Measurements from ENCODE around the gene MRGPRD.
A peak's percentile ranks its signal among the peaks of the same experiment; 100 is the strongest.

Gene MRGPRD, protein sequence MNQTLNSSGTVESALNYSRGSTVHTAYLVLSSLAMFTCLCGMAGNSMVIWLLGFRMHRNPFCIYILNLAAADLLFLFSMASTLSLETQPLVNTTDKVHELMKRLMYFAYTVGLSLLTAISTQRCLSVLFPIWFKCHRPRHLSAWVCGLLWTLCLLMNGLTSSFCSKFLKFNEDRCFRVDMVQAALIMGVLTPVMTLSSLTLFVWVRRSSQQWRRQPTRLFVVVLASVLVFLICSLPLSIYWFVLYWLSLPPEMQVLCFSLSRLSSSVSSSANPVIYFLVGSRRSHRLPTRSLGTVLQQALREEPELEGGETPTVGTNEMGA

DNA sequence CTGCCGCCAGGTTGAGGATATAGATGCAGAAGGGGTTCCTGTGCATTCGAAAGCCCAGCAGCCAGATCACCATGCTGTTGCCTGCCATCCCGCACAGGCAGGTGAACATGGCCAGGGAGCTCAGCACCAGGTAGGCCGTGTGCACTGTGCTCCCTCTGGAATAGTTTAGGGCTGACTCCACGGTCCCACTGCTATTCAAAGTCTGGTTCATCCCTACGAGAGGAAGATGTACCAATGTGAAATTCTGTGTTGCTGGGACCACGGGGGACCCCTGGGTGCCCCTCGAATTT lies at the start of gene MRGPRD:
MRGPRD (minus strand) TSS at position 211 of the 290 bp plus-strand sequence; CDS start at position 211, 0 bp downstream.
- Mint-ChIP-seq H3K27me3 (peaks cover 9% of the 10 kb centered on the region), H3K9me3 (peaks cover 2% of the 10 kb centered on the region), H3K27ac (no peak within 1 kb of the TSS), H3K36me3 (ENCODE audit: low read depth) (no peaks in the 10 kb centered on the region), H3K4me3 (no peak within 1 kb of the TSS), H3K4me1 (ENCODE audit: low read depth) (no peaks in the 10 kb centered on the region)
- no peak for DNase-seq

DNA sequence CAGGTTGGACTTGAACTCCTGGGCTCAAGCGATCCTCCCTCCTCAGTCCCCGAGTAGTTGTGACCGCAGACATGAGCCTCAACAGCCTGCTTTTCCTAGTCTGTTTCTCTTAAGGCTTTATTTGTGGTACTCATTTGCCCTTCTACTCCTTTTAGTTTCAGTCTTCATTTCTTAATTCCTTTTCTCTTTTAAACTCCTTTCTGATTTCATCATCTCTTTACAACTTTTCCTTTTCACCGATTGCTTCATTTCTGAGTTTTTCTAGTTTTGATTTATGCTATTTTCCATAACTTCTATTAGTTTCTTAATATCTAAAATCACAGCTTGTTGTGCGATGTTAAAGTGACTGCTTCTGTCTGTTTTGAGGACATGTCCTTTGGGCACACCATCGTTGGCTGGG lies 49.5 kb upstream of the MRGPRD start:
- Mint-ChIP-seq H3K4me1 (ENCODE audit: low read depth) (no peaks in the 10 kb centered on the region), H3K27ac (peak overlapping the region; percentile 44), H3K4me3 (no peak overlapping the region), H3K36me3 (ENCODE audit: low read depth) (no peaks in the 10 kb centered on the region), H3K27me3 (peaks cover 9% of the 10 kb centered on the region), H3K9me3 (no peaks in the 10 kb centered on the region)
- DNase-seq = no peak

DNA sequence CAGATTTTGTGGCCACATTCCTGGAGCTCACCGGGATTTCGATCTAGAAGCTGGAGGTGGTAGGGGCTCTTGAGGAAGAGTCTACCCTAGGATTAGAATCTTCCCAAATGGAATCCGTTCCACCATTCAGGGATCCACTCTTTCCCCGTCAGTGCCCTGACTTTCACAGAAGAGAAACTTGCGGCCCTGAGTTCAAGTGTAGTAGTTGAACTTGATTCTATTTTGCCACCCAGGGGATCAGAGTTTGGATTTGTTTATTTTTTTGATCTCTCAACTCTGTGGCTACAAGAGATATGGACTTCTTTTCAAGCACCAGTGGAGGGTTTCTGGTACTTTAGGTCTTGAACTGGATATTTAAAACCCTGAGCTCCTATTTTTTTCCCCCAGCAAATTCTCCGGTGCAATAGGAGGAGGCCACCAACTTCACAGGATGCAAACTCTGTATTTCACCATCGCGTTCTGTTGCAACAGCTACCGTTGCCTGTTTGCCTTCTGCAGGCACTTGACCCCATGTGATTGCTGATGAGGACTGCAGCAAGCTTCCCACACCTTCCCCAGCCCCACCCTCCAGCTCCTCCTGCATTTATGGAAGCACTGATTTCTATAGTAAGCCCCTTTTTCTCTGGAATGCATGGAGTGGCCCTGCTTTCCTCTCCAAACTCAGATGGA lies 47.1 kb upstream of the MRGPRD start:
- H3K36me3 Mint-ChIP-seq (ENCODE audit: low read depth) = no peaks in the 10 kb centered on the region
- no peak for DNase-seq
- H3K9me3 Mint-ChIP-seq = no peaks in the 10 kb centered on the region
- H3K27ac Mint-ChIP-seq = no peak overlapping the region
- no peak overlapping the region for H3K4me3 Mint-ChIP-seq
- no peaks in the 10 kb centered on the region for H3K4me1 Mint-ChIP-seq (ENCODE audit: low read depth)
- peaks cover under 1% of the 10 kb centered on the region for H3K27me3 Mint-ChIP-seq

DNA sequence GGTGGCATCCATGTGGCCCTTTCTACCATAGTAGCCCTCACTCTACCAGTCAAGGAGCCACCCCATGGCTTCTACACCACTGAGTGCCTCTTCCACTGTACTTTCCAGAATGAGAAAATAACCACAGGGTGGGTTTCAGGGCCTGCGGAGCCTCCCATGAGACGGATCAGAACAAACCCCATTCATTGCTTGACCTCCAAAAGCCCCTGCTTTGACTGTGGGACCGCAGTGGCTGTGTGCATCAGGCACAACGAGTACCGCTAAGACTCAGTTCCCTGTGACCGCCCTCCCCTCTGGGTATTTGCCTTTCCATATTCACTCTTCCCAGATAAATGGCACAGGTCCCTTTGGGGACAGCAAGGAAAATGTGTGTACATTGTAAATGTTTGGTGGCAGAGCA lies 43.7 kb upstream of the MRGPRD start:
- Mint-ChIP-seq H3K27ac (no peak overlapping the region), H3K36me3 (ENCODE audit: low read depth) (no peaks in the 10 kb centered on the region), H3K9me3 (no peaks in the 10 kb centered on the region), H3K4me3 (no peak overlapping the region), H3K27me3 (no peaks in the 10 kb centered on the region), H3K4me1 (ENCODE audit: low read depth) (no peaks in the 10 kb centered on the region)
- DNase-seq = no peak

DNA sequence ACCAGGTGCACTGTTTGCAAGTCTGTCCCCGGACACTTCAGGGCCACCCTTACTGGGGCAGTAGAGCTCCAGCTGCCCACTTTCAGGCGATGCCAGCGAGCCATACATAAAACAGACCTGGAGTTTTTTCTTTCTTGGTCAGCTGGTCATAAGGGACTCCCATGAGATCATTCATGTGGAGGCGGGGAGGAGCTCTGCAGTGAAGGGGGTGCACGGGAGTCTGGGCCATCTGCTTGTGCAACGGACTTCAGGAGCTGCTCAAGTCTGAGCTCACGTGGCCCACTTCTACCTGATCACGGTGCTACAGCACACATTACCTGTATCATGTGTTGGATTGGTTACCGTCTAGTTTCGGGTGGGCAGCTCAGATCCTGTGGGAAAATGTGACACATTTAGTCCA lies 41.5 kb upstream of the MRGPRD start:
- no peak for DNase-seq
- Mint-ChIP-seq H3K36me3 (ENCODE audit: low read depth) (no peaks in the 10 kb centered on the region), H3K4me3 (no peak overlapping the region), H3K9me3 (no peaks in the 10 kb centered on the region), H3K27me3 (no peaks in the 10 kb centered on the region), H3K4me1 (ENCODE audit: low read depth) (no peaks in the 10 kb centered on the region), H3K27ac (no peak overlapping the region)

DNA sequence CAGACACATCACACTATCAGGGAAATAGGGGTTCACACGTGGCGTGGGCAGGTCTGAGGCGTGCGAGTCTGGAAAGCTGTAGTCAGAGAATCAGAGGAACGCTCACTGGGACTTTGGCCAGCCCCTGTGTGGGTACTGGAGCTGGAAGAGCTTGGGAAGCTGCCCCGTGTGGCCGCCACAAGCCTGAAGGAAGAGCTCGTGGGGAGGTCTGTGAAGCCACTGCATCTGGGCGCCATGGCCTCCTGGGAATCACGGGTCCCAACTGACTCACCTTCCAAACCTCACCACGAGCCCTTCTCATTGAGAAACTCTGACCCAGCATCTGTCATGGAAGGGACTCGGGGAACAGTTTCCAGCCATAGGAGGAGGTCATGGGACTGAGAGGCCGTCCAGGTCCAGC lies 38.1 kb upstream of the MRGPRD start:
- H3K9me3 Mint-ChIP-seq = no peaks in the 10 kb centered on the region

DNA sequence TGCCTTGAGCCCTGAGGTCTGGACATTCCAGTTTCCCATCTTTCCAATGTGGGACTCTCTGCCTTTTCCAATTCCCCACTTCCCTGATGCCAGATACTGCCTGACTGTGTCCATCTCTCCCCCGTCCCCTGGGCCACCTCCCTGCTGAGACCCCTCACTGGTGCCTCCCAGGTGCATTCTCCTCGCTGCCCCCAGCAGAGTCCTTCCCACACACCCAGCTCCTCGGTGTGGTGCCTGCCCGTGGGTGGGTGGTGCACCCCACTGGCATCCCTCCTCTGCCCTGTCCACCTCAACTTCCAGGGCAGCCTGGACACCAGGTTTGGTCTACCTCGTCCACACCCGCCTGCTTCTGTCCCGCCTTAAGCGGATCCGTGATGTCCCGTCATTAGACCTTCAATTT lies 37.2 kb upstream of the MRGPRD start:
- H3K27me3 Mint-ChIP-seq = peaks cover 21% of the 10 kb centered on the region
- H3K4me3 Mint-ChIP-seq = no peak overlapping the region
- H3K36me3 Mint-ChIP-seq (ENCODE audit: low read depth) = no peaks in the 10 kb centered on the region
- no peak overlapping the region for H3K27ac Mint-ChIP-seq
- no peak for DNase-seq
- no peaks in the 10 kb centered on the region for H3K9me3 Mint-ChIP-seq
- no peaks in the 10 kb centered on the region for H3K4me1 Mint-ChIP-seq (ENCODE audit: low read depth)

More for the DNA sequence above, 38.1 kb upstream of the MRGPRD start:
- Mint-ChIP-seq H3K4me3 (no peak overlapping the region), H3K27ac (no peak overlapping the region), H3K27me3 (peaks cover 14% of the 10 kb centered on the region), H3K4me1 (ENCODE audit: low read depth) (no peaks in the 10 kb centered on the region), H3K36me3 (ENCODE audit: low read depth) (no peaks in the 10 kb centered on the region)
- no peak for DNase-seq

DNA sequence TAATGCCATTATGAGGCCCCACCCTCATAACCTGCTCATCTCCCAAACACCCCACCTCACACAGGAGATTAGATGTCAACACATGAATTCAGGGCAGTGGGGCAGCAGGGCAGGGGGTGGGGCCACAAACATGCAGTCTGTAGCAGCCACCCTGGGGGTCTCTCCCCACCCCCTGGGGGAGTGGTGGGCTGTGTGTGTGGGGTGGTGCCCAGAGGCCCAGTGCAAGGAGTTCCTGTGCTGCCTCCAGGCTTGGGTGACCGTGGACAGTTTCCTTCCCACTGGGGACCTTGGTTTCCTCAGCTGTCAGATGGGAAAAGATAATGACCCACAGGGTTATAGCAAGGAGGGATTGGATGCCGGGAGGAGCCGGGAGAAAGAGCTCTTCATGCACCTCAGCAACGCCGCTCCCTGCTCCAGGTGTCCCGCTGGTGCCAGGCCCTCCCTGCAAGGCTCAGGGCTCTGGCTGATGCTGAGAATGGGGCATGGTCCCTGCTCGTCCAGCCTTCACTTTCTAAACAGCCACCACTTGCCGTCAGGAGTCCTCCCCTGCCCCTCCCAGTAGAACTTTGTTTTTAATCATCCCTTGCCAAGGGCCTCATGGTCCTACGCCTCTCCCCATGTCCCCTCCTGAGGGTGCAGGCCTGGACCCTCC lies 34.2 kb upstream of the MRGPRD start:
- H3K4me1 Mint-ChIP-seq (ENCODE audit: low read depth) = peaks cover 2% of the 10 kb centered on the region
- H3K4me3 Mint-ChIP-seq = no peak overlapping the region
- no peak overlapping the region for H3K27ac Mint-ChIP-seq
- H3K9me3 Mint-ChIP-seq = no peaks in the 10 kb centered on the region
- no peak for DNase-seq
- H3K36me3 Mint-ChIP-seq (ENCODE audit: low read depth) = no peaks in the 10 kb centered on the region
- peaks cover 45% of the 10 kb centered on the region for H3K27me3 Mint-ChIP-seq

DNA sequence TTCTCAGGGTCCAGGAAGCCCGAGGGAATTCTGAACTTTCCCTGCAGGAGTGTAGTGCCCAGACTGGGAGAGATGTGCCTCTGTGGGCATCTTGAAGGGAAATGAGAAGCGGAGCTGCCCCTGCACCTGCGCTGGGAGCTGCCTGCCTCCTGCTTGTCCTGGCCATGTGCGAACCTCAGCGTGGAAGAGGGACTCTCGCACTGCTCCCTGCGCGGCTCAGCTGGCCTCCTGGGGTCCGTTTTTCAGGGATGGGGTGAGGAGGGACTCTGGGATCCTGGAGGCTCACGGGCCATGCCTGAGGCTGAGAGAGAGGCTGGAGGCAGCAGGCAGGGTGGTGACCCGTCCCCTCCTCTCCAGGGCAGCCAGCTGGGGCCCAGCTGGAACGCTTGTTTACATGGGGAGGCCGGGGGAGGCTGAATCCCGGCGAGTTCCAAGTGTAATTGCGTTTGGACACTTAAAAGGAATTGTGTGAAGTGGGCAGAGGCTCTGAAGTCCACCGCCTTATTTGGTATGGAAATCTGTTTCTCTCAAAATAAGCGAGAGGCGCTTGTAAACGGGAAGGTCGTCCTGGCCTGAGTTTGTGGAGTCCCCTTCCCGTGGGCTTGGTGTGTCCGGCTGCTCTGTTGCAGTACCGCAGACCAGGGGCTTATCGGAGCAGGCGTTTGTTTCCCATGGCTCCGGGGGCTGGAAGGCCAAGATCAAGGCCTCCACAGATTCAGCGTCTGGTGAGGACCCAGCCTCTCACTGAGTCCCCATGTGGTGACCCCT lies 33.5 kb upstream of the MRGPRD start:
- no peak overlapping the region for H3K27ac Mint-ChIP-seq
- no peak overlapping the region for H3K4me3 Mint-ChIP-seq
- DNase-seq = no peak
- no peaks in the 10 kb centered on the region for H3K36me3 Mint-ChIP-seq (ENCODE audit: low read depth)
- peaks cover 51% of the 10 kb centered on the region for H3K27me3 Mint-ChIP-seq
- no peaks in the 10 kb centered on the region for H3K9me3 Mint-ChIP-seq
- H3K4me1 Mint-ChIP-seq (ENCODE audit: low read depth) = peaks cover 2% of the 10 kb centered on the region

DNA sequence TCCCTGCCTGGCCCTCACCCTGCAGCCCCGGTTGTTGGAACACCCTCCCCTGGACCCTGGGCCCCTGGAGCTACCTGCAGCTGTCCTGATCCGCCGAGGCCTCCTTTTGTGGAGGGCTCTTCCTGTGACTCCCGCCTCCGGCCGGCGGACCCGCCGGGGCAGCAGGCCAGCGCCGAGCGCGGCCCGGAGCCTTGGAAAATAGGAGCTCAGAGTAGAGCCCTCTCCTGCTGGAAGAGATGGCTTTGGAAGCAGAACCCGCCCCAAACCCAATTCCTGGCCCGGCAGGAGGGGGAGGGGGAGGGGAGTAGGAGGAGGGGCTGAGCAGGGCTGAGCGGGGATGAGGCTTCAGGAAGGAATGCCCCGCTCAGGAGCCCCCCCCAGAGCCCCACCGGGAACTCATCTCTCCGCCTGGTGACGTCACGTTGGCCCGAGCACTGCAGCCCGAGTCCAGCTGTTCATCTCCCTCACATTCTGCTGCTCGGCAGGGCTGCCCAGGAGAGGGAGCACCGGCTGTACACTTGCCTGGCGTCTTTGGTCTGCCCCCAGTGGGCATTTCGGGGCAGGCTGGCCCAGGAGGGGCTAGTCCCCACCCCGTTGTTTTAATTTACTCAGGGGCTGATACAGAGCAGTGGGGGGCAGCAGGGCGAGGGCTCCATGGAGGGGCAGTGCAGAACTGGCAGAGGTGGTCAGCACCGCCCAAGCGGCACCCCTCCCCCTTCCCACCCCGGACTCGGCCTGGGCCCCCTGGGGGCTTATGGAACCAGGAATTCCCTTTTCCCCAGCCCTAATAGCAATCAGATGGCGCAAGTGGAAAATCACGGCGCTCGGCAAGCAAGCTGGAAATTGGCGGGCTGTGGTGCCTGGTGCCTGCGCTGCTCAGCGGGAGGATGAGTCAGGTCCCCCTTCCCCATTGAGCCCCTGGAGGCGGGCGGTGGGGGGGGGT lies 32.5 kb upstream of the MRGPRD start, which contains the start of gene MRGPRF:
MRGPRF (minus strand) TSS at position 238 of the 943 bp plus-strand sequence. CDS start 3,345 bp downstream, outside the sequence.
- Mint-ChIP-seq H3K27me3 (peaks cover 55% of the 10 kb centered on the region), H3K27ac (no peak within 1 kb of the TSS), H3K36me3 (ENCODE audit: low read depth) (no peaks in the 10 kb centered on the region), H3K9me3 (no peaks in the 10 kb centered on the region), H3K4me1 (ENCODE audit: low read depth) (peaks cover 2% of the 10 kb centered on the region), H3K4me3 (no peak within 1 kb of the TSS)
- no peak for DNase-seq

DNA sequence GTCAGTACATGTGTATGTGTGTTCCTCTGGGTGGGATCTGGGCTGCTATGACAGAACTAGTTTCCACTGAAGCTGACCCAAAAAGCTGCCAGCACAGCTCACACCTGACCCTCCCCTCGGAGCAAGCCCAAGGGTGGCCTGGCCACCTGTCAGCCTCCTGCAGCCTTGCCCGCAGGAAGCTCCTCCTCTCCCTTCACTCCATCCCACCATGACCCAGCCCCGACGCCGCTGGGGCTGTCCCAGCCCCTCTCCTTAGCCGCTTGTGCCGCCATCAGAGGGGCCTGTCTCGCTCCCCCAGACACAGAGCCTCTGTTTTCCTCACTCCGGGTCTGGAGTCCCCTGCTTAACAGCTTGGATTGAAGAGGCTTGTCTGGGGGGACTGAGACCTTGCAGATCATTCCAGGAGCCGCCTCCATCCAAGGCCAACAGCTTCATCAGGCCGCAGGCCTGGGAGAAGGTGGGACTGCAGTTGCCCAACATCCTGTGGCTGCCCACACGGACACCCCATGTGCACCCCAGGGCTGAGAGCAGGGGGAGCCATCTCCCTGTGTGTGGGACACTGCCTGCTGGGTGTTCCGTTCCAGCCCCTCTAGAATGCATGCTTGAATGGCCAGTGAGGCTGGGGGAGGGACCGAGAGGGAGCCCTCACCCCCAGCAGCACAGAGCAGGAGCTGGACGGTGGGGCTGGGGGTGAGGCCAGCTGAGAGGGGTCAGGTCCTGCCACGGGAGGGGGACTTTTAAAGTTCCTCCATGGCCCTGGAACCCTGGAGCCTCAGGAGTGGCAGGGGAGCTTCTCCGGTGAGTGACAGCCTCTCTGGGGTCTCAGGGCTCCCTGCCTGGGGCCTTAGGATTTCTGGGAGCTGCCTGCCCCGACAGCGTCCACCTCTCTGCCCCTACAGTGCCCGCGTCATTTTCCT lies 31.6 kb upstream of the MRGPRD start:
- no peak overlapping the region for H3K4me3 Mint-ChIP-seq

DNA sequence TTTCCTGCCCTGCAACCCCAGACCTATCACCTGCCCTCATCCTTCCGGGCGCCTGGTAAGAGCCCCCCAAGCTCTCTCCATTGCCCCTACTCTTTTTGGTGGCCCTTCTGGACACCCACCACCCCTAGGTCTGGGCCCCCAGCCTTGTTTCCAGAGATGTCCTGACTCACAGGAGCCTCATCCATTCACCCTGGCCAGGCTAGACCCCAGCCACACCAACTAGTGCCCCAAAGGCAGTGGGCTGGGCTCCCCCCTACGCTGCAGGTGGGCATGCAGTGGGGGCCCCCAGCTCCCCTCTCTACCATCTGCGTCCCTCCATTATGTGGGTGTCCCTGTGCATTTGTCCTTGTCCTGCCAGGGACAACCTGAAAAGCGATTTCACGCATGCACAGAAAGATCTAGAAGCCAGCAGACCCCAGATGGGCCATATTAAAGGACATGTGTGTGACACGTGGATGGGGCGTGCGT lies 30.9 kb upstream of the MRGPRD start:
- no peak overlapping the region for H3K27ac Mint-ChIP-seq
- H3K9me3 Mint-ChIP-seq = no peaks in the 10 kb centered on the region
- H3K4me1 Mint-ChIP-seq (ENCODE audit: low read depth) = peaks cover 2% of the 10 kb centered on the region
- H3K4me3 Mint-ChIP-seq = no peak overlapping the region
- H3K36me3 Mint-ChIP-seq (ENCODE audit: low read depth) = no peaks in the 10 kb centered on the region
- no peak for DNase-seq
- peaks cover 60% of the 10 kb centered on the region for H3K27me3 Mint-ChIP-seq

More for the DNA sequence above, 31.6 kb upstream of the MRGPRD start:
- Mint-ChIP-seq H3K36me3 (ENCODE audit: low read depth) (no peaks in the 10 kb centered on the region), H3K4me1 (ENCODE audit: low read depth) (peaks cover 2% of the 10 kb centered on the region), H3K27ac (no peak overlapping the region), H3K9me3 (no peaks in the 10 kb centered on the region), H3K27me3 (peaks cover 60% of the 10 kb centered on the region)
- DNase-seq = no peak
